GM12878 (cell line): ENCODE results near the gene SELENBP1. TPM values are rescaled to one million over a fixed set of nuclear protein-coding genes. Genes with fewer than 3 reads are reported as not detected.

Source experiments
- IKZF1 ChIP-seq: fragments of 450-650 bp; conservative IDR thresholded peaks from 2 replicates; pipeline ENCODE4 v1.6.1; 2017; ENCODE audit warnings: antibody characterized with exemption, mild to moderate bottlenecking
- polyA plus RNA-seq, 11 experiments: library from polyadenylated mRNA; depleted of rRNA in 4 of 11; unstranded in 6 of 11; stranded (reverse) in 5 of 11; fragments of >200 nt; fragmentation: Nextera tagmentation in 4 of 11; fragmentation: Illumina TruSeq in 1 of 11; extraction: Ambion mirVana in 4 of 11; extraction: Trizol in 1 of 11; gene quantifications; 1 replicate in 1 of 11; 2 replicates in 10 of 11; pipeline versions ENCODE4 v1.2.1 to v1.2.3, GENCODE V29; 2011 to 2016; ENCODE audit warnings: inconsistent platforms in 2 of 11, missing spikeins in 2 of 11, low read depth in 1 of 11
- total RNA-seq, 4 experiments: library from RNA; depleted of rRNA in 3 of 4; stranded (reverse); fragments of >200 nt in 3 of 4; fragmentation: Illumina TruSeq in 1 of 4; extraction: Trizol in 1 of 4; gene quantifications; 2 replicates each; pipeline versions ENCODE4 v1.2.1 to v1.2.3, GENCODE V29; 2013 to 2021
- TF ChIP-seq, protein P1 (sequence below): fragments of 450-650 bp; IDR thresholded peaks from 2 replicates; pipeline ENCODE4 v1.6.1; 2017; ENCODE audit warnings: mild to moderate bottlenecking, moderate library complexity
- TF ChIP-seq, protein P2 (sequence below): IDR thresholded peaks from 2 replicates; pipeline ENCODE4 v1.6.1; 2011; ENCODE audit warnings: borderline replicate concordance, low read depth, mild to moderate bottlenecking, moderate library complexity, low read length; ENCODE audit not compliant: insufficient read depth, poor library complexity, severe bottlenecking
- TF ChIP-seq, protein P3 (sequence below): fragments of 450-650 bp; IDR thresholded peaks from 2 replicates; pipeline ENCODE4 v1.6.1; 2017; ENCODE audit warnings: mild to moderate bottlenecking, low read depth, inconsistent platforms; ENCODE audit not compliant: poor library complexity, severe bottlenecking
- TF ChIP-seq, protein P4 (sequence below): fragments of 450-650 bp; IDR thresholded peaks from 2 replicates; pipeline ENCODE4 v1.6.1; 2017; ENCODE audit warnings: low read depth, mild to moderate bottlenecking, moderate library complexity

The SELENBP1 gene
- total and polyA plus RNA-seq, 10 of the 15 experiments (the other 5 are each of a cell fraction or from before 2014, with no cell fraction given), result 0.41 TPM; not detected in 9

DNA sequence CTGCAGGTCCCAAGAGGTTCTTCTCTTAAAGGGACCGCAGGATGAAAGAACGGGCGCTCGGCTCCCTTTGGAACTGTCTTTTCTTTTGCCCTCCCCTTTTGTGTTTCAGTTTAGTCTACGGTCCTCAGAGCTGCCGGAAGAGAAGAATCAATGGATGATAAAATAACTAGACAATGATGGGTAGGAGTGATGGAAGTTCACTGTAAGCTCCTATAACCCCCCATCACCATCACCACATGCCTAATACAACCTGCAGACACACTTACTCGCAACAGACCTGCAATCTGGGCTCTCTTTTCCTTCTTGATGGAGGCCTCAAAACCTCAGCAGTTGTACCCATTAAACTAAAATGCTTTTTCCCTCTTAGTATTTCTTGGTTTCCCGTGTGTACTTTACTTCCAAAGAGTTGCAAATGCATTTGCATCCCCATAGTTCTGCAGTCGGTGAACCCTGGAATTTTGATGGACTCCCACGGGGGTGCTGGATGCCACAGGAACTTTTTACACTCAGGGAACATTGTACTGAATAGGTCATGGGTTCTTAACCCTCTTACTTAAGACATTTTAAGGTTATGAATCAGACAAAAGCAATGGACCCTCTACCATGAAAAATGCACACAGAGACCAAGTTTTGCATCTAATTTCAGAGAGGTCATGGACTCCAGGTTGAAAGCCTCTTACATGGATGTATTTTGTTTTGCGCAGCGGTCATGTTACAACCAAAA, 24.8 kb downstream of the SELENBP1 start (continued):
- TF ChIP-seq, protein P1, sequence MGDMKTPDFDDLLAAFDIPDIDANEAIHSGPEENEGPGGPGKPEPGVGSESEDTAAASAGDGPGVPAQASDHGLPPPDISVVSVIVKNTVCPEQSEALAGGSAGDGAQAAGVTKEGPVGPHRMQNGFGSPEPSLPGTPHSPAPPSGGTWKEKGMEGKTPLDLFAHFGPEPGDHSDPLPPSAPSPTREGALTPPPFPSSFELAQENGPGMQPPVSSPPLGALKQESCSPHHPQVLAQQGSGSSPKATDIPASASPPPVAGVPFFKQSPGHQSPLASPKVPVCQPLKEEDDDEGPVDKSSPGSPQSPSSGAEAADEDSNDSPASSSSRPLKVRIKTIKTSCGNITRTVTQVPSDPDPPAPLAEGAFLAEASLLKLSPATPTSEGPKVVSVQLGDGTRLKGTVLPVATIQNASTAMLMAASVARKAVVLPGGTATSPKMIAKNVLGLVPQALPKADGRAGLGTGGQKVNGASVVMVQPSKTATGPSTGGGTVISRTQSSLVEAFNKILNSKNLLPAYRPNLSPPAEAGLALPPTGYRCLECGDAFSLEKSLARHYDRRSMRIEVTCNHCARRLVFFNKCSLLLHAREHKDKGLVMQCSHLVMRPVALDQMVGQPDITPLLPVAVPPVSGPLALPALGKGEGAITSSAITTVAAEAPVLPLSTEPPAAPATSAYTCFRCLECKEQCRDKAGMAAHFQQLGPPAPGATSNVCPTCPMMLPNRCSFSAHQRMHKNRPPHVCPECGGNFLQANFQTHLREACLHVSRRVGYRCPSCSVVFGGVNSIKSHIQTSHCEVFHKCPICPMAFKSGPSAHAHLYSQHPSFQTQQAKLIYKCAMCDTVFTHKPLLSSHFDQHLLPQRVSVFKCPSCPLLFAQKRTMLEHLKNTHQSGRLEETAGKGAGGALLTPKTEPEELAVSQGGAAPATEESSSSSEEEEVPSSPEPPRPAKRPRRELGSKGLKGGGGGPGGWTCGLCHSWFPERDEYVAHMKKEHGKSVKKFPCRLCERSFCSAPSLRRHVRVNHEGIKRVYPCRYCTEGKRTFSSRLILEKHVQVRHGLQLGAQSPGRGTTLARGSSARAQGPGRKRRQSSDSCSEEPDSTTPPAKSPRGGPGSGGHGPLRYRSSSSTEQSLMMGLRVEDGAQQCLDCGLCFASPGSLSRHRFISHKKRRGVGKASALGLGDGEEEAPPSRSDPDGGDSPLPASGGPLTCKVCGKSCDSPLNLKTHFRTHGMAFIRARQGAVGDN, result peak; percentile 47; the same call in 1 of the 2 replicates
- TF ChIP-seq, protein P2, sequence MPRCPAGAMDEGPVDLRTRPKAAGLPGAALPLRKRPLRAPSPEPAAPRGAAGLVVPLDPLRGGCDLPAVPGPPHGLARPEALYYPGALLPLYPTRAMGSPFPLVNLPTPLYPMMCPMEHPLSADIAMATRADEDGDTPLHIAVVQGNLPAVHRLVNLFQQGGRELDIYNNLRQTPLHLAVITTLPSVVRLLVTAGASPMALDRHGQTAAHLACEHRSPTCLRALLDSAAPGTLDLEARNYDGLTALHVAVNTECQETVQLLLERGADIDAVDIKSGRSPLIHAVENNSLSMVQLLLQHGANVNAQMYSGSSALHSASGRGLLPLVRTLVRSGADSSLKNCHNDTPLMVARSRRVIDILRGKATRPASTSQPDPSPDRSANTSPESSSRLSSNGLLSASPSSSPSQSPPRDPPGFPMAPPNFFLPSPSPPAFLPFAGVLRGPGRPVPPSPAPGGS, result no peak
- TF ChIP-seq, protein P3, sequence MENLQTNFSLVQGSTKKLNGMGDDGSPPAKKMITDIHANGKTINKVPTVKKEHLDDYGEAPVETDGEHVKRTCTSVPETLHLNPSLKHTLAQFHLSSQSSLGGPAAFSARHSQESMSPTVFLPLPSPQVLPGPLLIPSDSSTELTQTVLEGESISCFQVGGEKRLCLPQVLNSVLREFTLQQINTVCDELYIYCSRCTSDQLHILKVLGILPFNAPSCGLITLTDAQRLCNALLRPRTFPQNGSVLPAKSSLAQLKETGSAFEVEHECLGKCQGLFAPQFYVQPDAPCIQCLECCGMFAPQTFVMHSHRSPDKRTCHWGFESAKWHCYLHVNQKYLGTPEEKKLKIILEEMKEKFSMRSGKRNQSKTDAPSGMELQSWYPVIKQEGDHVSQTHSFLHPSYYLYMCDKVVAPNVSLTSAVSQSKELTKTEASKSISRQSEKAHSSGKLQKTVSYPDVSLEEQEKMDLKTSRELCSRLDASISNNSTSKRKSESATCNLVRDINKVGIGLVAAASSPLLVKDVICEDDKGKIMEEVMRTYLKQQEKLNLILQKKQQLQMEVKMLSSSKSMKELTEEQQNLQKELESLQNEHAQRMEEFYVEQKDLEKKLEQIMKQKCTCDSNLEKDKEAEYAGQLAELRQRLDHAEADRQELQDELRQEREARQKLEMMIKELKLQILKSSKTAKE, result peak; percentile 32
- TF ChIP-seq, protein P4, sequence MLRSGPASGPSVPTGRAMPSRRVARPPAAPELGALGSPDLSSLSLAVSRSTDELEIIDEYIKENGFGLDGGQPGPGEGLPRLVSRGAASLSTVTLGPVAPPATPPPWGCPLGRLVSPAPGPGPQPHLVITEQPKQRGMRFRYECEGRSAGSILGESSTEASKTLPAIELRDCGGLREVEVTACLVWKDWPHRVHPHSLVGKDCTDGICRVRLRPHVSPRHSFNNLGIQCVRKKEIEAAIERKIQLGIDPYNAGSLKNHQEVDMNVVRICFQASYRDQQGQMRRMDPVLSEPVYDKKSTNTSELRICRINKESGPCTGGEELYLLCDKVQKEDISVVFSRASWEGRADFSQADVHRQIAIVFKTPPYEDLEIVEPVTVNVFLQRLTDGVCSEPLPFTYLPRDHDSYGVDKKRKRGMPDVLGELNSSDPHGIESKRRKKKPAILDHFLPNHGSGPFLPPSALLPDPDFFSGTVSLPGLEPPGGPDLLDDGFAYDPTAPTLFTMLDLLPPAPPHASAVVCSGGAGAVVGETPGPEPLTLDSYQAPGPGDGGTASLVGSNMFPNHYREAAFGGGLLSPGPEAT, result 0 out of 2 replicates have a peak, but pooled peaks have one; percentile 0
- TF ChIP-seq IKZF1, result peak; percentile 19
- TF ChIP-seq, all 136 proteins: peak for 14
